GM18508 (cell line): Measurements from ENCODE around the gene NBPF11.
"Not testable (repeated sequence)": the region's sequence is repeated elsewhere in the genome, so short reads cannot be mapped to it uniquely, and the experiment has no call there.

Experiments used
- ATAC-seq: cut with Tn5 transposase; IDR thresholded peaks from one replicate; pipeline ENCODE4 v1.9.1; 2021; ENCODE audit warnings: moderate number of reproducible peaks; ENCODE audit not compliant: insufficient read depth, unreplicated experiment

Gene NBPF11, protein sequence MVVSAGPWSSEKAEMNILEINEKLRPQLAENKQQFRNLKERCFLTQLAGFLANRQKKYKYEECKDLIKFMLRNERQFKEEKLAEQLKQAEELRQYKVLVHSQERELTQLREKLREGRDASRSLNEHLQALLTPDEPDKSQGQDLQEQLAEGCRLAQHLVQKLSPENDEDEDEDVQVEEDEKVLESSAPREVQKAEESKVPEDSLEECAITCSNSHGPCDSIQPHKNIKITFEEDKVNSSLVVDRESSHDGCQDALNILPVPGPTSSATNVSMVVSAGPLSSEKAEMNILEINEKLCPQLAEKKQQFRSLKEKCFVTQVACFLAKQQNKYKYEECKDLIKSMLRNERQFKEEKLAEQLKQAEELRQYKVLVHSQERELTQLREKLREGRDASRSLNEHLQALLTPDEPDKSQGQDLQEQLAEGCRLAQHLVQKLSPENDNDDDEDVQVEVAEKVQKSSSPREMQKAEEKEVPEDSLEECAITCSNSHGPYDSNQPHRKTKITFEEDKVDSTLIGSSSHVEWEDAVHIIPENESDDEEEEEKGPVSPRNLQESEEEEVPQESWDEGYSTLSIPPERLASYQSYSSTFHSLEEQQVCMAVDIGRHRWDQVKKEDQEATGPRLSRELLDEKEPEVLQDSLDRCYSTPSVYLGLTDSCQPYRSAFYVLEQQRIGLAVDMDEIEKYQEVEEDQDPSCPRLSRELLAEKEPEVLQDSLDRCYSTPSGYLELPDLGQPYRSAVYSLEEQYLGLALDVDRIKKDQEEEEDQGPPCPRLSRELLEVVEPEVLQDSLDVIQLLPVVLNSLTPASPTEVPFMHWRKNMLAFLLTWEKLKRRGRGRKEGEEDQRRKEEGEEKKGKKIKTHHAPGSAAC

DNA sequence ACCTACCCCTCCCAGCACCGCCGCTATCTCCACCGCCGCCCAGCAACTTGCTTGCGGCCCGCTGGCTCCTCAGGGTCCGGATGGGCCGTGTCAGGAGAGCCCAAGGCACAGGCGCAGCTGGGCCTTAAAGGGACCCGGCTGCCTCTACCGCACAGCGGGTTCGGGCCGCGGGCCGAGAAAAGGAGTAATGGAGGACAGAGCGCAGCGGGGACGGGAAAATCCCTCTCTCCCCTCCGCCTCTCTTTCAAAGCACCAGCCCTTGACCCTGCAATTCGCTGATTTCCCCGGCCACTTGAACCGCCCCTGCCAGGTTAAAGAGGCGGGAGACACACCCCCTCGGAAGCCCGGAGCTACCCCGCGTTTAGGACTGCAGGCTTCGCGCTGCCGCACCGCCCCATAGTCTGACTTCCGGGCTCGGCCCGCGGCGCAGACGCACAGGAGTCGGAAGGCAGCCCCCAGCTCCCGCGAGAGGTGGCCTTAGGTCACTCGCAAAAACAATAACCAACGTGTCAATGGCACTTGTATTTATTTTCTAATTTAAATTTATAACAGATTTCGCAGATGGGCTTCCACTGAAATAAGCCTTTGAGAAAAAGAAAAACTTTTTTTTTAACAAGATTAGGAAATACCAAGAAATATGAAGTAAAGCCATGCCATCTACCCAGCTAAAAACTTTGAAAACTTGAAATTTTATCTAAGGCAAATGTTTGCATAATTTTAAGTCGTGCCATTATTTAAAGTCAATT, at the start of gene NBPF11:
TSS of gene NBPF11 (minus strand) at position 371 of the 746 bp plus-strand sequence. CDS start 25,278 bp downstream, outside the sequence.
- ATAC-seq = peak; percentile 47

DNA sequence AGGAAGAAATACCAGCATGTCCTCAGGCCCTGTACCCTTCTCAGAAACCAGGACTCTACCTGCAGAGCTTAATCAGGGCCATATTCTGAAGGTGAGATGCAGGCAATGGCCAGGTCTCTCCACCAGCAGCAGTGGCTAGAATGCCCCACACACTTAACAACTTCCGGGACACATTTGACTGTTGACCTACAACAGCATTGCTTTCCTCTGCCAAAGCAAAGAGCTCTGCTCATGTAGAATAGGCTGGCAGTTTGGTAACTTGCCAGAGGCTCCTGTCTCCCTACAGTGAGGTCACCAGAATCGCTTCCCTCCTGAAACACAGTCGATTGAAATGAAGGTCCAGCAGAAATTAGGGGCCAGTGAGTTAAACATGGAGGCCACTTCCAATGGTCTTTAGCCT, 45.3 kb upstream of the NBPF11 start:
- ATAC-seq = not testable (repeated sequence)

DNA sequence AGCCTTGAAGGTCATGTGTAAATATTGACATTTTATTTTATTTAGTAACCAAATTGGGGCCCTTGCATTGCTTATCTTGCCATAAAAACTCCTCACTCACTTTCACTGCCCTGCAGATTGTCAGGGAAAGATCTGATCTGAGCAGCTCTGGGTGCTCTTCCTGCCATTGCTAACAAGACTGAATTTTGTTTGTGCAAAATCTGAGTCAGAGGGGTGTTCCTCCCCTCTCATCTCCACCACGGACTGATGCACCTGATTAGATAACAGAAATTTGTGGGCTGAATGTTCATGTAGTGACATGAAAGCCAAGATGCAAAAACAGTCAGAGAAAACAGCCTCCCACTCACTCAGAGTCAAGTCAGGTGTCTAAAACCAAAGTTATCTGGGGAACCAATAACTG, 44.9 kb upstream of the NBPF11 start:
- ATAC-seq = not testable (repeated sequence)

DNA sequence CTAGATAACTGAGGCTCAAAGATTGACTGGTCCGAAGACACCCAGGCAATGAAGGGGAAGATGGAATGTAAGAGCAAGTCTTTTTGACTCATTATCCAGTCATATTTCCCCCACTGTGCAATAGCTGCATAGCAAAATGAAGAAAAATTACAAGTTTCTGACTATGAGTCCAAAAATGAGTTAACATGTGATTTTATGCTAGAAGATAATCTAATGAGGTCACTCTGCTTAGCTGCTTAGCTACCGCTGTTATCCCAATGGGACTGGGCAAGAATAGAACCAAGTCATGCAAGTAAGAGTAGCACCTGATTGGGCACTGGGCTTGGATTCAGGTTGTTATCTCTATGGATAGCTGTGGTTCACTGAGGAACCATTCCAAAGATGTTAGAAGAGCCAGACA, 43.0 kb upstream of the NBPF11 start:
- not testable (repeated sequence) for ATAC-seq

DNA sequence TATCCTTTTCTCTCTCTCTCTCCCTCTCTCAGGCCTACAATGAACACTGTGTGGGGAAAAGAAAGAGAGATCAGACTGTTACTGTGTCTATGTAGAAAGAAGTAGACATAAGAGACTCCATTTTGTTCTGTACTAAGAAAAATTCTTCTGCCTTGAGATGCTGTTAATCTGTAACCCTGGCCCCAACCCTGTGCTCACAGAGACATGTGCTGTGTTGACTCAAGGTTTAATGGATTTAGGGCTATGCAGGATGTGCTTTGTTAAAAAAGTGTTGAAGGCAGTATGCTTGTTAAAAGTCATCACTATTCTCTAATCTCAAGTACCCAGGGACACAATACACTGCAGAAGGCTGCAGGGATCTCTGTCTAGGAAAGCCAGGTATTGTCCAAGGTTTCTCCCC, 36.7 kb upstream of the NBPF11 start:
- not testable (repeated sequence) for ATAC-seq

DNA sequence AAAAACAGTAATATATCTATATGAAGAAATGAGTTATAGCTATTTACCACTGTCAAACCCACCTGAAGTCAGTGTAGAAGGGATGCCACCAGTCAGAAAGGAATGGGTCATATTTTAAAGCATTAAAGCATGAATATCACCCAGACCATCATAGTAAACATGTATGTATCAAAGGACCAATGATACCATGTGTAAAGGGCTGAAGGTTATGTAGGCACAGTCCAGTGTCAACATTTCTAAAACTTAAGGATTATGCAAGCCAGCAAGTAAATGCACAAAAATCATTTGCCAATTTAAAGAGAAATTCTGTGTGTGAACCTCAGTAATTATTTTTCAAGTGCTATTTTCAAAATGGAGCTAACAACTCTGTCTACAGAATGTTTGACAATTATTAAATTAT, 26.6 kb upstream of the NBPF11 start:
- ATAC-seq = not testable (repeated sequence)

DNA sequence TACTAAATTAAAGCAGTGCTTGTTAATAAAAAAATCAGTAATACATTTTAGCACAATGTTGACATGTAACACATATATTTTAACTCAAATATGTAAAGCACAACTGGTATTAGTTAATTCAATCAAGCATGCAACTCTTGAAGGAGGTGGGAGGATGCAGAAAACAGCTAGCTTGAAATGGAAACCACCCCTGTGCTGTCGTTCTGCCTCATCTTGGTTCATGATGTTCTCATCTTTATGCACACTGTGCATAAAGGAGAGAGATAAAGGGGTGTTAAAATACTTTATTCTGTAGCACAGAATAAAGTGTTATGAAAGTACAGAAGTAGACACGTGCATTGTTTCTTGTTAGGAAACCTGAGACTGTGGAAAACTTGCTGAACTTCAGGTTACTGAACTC, 23.3 kb upstream of the NBPF11 start:
- not testable (repeated sequence) for ATAC-seq

DNA sequence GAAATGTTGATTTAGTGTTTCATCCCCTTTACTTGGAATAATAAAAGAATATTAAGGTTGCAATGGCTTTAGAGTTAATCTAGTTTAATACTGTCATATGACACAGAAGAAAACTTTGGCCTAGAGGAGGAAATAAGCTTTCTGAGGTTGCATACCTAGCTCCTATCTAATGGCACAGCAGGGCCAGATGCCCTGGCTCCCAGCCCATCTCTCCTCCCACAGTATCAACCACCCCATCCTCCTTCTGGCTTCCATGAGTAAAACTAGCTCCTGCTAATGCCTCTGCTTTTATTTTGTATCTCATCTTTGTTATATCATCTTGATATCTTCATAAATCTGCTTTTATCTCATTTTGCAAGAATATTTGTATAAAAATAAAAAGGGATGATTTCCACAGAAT, 19.9 kb upstream of the NBPF11 start:
- not testable (repeated sequence) for ATAC-seq

DNA sequence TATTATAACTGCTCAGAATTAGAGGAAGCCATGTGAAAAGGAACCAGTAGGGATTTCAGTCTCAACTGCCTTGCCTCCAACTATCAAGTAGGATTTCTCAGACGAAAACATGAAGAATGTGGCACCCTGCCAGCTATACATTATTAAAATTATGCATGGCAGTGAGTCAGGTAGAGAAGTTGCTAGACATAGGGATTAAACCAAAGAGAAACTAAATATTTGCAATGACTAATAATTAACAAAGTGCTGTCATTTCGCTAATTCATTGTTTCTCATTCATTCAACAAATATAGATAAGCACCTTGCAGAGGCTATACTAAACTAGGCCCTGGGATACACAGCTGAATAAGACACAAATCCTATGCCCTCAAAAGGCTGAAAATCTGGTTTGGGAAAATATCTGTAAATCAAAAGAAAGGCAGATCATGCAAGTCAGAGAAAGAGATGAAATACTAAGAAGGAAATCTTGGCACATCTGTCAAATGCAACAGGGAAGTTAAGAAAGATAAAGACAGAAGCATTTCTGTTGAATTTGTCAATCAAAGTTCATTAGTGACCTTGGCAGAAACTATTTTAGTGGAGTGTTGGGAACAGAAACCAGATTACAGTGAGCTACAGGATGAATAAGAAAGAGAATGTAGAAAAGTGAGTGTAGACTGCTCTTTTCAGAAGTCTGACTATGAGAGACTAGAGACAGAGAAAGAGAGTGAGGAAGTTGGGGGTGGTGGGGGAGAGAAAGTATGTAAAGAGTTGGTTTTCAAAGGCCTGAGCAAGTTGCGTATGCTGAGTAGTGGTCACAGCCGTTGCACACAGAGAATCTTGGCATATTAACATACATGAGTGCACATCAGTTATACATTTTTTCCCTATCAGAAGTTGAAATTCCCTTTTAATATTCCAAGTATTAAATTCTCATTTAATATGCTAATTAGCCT, 14.7 kb upstream of the NBPF11 start:
- ATAC-seq = no peak

DNA sequence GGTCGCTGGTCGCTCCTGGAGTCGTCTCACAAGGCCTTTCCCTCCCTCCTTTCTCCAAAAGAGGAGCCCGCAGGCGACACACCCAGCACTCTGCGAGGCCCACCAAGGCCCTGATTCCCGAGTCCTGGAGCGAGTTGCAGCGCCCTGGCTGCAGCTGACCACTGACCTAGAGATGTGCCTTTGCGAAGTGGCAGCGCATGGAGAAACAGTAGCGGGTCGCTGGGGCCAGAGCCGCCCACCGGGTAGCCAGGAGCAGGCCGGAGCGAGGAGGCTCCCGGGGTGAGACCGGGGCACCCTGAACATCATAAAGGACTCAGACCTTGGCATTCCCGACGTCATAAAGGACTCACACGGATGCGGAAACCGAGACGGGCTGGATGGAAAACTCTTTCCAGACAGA, 10.3 kb upstream of the NBPF11 start:
- ATAC-seq = no peak

DNA sequence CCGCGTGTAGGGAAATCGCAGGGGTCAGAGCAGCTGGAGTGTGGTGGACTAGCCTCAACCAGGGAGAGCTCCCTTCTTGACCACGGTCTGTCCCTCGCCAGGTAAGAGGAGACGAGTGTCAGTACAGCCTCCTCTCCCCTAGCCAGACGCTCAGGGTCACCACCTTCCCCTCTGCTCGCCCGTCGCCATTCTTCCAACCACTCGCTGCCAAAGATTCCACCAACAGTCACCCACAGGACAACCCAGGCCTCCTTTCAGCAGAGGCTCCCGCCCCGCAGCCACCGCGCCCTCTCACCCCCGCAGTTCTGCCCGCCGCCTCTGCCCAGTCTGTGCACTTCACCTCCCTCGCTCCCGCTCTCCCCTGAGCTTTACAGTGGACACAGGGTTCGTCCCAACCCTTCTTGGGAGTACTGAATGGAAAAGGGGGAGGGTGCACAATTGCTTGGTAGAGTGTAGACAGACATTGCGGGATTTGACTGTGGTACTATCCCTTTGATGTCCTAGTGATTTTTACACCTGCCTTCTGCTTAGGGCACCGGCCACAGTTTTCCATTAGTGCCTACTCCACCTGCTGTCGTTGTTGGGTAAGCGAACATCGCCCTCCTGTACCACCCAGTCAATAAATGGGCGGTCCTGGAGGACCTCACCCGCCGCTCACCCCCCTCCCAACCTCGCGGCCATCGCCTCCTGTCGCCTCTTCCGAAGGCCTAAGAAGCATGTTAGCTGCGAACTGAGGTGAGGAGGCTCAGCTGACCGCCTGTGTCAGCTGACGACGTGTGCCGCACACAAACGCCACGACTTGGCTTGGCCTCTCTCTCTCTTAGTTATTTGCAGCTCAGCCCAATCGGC, 9.2 kb upstream of the NBPF11 start:
- no peak for ATAC-seq

DNA sequence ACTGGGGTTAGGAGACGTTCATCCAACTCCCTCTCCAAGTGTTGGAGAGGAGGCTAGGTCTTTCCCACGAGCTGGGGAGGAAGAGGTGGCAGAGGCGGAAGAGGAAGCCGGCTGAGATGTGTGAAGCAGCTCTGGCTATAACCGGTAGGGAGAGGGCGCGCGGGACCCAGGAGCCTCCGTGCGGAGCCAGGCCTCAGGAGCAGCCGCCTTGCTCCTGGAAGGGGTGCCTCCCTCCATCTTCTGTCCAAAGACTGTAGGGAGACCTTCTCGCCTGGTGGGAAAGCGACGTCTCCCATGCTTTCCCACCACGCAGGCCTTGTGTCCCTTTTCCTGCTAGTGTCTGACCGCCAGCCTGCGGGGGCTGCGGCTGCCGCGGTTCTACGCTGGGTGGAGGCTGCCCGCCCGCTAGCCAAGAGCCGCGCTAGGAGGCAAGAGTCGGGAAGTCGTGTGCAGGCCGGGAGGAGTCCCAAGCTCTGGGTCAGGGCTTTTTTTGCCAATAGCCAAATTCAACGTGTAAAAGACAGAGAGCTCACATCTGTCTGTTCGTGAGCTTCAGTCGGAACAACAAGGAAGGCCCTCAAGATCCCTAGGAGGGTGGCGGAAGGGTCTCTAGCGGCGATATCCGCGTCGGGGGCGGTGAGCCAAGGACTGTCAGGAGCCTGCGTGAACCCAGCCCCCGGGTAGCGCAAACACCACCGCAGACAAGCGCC, 8.4 kb upstream of the NBPF11 start:
- no peak for ATAC-seq

DNA sequence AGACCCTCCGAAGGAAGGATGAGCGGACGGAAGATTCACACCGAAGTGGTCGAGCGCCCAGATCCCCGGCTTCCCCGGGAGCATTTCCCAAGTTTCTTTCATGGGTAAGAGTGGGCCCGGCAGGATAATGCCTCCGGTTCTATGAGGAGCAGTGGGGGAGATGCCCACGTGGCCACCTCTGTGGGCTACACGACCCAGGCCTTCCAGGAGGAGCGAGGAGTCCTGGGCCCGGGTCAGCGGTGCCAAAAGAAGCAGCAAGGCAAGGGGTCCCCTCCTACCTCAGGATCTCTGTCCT, 7.9 kb upstream of the NBPF11 start:
- ATAC-seq = no peak

DNA sequence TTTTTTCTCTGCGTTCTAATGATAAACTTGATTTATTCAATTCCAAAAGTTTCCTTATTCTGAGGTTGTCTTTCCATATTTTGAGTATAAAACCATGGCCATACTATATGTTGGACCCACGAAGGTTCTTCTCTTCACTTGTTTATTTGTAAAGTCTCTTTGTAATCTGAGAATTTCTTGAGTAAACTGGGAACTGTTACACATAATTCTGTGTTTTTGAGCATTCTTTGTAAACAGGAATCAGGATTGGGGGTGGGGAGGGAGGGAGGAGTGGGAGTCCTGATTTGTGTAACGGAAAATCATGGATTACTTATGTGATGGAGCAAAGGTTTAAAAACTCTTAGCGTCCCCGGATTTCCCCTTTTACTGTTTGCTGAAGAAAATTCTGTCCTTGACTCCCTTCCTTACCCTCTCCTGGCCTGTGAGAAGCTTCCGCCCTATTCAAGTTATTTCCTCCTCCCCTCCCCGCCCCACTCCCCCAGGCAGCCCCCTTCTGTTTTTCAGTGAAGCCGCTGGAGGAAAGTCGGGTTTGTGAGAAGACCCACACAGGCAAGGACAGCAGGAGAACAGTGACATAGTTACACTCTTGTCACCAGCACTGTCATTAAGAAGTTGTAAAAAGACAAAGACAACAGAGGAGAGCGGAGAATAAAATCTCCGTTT, 6.4 kb upstream of the NBPF11 start:
- ATAC-seq = no peak

DNA sequence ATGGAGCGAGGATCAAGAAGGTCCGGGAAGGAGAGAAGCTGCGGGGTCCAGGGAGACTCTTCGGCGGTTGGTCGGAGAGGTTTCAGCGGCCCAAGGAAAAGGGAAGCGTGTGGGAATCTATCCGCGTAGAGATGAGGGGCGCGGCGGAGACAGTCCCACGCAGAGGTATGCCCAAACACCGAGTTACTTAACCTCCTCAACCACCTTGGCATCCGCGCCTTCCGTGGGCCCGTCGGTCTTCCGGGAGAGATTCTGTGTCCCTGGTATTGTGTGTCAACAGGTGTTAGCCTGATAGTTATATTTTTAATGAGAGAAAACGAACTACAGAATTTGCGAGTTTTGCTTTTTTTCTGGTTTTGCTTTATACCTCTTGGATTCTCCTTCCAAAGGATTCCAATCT, 5.7 kb upstream of the NBPF11 start:
- not testable (repeated sequence) for ATAC-seq

DNA sequence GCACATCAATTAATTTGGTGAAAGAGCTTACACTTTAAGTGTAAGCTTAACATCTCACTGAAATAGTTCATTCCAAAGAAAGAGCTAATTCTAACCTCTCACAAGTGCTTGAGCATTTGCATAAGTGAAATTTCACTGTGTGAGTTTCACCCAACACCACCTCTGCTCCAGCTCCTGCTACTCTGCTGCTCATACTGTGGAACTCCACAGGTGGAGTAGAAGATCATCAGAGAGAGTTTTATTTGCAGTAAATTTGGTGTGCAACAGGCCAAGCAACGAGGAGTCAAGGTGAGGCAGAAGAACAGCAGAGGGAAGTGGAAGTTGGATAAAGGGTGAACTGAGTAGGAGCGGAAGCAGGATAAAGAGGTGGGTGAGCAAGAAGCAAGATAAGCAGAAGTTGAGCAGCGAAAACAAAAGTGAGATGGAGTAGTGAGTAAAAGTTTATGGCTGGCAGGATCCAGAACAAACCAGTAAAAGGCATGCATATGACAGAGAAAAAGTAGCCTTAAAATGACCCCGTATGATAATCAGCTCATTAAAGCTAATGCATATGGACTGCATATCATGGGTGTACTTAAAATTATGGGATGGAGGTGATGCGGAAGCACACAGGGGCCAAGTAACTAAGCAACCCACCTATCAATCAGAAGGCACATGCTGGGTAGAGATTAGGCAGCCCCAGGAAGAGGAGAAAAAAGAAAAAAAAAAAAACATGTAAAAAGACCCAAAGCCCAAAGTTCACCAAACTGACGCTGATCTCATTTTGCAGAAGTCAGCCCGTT, 3.6 kb upstream of the NBPF11 start:
- peak; percentile 38 for ATAC-seq

DNA sequence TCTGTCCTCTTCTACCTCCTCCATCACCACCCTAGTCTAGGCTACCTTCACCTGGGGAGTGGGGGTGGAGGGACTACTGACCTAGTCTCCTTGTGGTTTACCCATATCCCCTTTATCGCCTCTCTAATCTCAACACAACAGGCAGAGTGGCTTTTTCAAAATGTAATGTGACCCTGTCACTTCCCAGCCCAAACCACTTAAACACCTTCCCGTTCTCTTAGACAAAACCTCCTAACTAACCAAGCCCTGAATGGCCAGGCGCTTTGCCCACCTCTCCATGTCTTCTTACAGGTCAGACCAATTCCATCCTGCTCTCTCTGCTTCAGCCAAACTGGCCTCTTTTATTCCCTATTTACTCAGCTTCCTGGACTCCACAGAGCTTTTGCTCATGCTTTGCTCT, 714 bp upstream of the NBPF11 start:
- not testable (repeated sequence) for ATAC-seq
